ENCODE measurements around the gene PON2.

Gene PON2

DNA sequence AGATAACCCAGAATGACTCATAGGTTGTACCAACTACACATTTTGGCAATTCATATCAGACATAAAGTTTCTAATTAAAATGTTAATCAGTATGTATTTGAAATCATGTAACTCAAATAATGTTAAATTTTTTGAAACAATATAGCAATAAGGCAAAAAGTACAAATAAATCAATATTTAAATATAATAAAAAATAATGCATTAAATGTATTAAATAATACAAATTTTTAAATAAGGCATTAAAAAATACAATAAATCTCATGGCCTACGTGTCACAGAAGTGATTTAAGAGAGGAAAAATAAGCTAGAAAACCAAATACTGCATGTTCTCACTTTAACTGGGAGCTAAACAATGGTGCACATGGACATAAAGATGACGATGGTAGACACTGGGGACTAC lies 9.1 kb downstream of the PON2 start:
- in situ Hi-C loops (cut with MboI; ENCODE audit: low pct_unique_long_range_greater_than_20kb, low sequenced_read_pairs, unreplicated experiment): no loop called here
- TF ChIP-seq, protein P1, sequence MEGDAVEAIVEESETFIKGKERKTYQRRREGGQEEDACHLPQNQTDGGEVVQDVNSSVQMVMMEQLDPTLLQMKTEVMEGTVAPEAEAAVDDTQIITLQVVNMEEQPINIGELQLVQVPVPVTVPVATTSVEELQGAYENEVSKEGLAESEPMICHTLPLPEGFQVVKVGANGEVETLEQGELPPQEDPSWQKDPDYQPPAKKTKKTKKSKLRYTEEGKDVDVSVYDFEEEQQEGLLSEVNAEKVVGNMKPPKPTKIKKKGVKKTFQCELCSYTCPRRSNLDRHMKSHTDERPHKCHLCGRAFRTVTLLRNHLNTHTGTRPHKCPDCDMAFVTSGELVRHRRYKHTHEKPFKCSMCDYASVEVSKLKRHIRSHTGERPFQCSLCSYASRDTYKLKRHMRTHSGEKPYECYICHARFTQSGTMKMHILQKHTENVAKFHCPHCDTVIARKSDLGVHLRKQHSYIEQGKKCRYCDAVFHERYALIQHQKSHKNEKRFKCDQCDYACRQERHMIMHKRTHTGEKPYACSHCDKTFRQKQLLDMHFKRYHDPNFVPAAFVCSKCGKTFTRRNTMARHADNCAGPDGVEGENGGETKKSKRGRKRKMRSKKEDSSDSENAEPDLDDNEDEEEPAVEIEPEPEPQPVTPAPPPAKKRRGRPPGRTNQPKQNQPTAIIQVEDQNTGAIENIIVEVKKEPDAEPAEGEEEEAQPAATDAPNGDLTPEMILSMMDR (IDR thresholded peaks at IDR 0.05; ENCODE audit: extremely low read depth, insufficient read depth, missing control alignments): no peak
- DNase-seq (ENCODE audit: low spot score): no peak

DNA sequence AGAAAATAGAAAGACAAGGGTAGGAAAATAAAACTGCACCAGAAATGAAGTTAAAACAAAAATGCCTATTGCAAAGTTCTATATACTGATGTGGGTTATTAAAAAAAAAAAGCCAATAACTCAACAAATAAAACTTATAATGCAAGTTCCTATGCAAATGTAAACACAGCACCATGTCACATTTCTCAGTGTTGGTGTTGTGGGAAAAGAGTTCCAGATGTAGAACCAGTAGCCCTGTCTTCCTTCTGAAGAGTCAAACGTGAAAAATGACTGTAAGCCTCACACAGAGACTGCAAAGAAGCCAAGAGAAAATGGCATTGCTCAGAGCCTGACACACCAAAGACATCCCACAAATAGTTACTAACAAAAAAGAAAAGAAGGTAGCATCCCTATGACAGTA lies 10.1 kb downstream of the PON2 start:
- in situ Hi-C loops (cut with MboI; ENCODE audit: low pct_unique_long_range_greater_than_20kb, low sequenced_read_pairs, unreplicated experiment): no loop called here
- DNase-seq (ENCODE audit: low spot score): no peak
- TF ChIP-seq, protein P1 (IDR thresholded peaks at IDR 0.05; ENCODE audit: extremely low read depth, insufficient read depth, missing control alignments): no peak

DNA sequence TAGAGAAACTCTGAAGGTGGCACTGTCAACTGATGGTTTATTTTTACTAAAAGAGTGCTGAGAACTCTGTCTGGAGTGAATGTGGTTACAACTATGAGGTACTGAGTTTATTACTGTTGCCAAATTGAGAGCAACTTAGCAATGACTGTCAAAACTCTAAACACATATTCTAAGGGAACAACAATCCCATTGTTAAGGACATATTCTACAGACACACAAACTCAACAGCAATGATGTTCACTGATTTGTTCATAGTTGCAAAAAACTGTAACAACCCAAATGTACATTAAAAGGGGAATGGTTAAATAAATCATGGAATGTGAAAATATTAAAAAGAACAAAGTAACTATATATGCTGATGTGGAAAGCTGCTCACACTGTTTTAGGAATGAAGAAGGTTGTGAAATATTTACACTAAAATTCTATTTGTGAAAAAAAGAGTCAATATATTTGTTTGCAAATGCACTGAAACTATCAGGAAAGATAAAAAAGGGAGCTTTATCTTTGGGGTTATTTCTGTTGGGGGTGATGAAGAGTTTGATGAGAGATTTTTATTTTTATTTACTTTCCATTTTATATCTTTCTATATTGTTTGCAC lies 12.9 kb downstream of the PON2 start:
- in situ Hi-C loops (cut with MboI; ENCODE audit: low pct_unique_long_range_greater_than_20kb, low sequenced_read_pairs, unreplicated experiment): no loop called here
- TF ChIP-seq, protein P1 (IDR thresholded peaks at IDR 0.05; ENCODE audit: extremely low read depth, insufficient read depth, missing control alignments): no peak
- DNase-seq (ENCODE audit: low spot score): no peak

DNA sequence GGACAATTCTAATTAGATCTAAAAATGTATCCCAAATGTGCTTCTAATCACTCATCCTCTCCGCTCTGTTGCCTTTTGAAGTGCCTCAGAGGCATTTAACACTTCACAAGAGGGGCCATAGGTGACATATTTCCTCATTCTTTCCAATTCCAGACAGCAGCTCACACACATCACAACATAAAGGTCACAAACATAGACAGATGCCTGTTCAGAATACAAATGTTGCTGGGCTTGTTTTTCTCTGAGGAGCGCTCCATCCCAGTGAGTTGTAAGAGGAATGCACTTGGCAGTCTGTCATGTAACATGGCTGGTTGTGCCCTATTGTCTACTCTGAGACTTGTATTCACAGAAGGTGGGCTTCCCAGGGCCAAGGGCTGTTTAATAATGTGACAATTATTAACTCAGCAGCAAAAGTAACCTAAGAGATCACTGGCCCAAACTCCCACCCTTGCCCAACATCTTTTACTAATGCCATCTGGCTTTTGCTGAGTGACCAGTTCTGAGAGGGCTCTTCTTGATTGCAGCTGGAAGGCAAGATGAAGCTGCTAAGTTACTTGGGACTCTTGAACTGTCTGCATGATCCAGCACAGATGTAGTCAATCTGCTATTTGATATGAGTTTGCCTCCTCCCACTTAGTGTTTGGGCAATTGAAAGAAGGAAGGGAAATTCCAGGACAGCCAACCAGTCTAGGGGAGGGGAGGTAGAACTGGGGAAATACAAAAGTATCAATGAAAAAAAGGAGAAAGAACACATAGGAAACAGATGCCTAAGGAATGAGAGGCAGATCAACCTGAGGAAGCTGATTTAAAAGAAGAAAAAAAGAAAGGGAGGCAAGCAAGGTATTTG lies 13.6 kb downstream of the PON2 start:
- DNase-seq (ENCODE audit: low spot score): no peak
- TF ChIP-seq, protein P1 (IDR thresholded peaks at IDR 0.05; ENCODE audit: extremely low read depth, insufficient read depth, missing control alignments): no peak
- in situ Hi-C loops (cut with MboI; ENCODE audit: low pct_unique_long_range_greater_than_20kb, low sequenced_read_pairs, unreplicated experiment): no loop called here

DNA sequence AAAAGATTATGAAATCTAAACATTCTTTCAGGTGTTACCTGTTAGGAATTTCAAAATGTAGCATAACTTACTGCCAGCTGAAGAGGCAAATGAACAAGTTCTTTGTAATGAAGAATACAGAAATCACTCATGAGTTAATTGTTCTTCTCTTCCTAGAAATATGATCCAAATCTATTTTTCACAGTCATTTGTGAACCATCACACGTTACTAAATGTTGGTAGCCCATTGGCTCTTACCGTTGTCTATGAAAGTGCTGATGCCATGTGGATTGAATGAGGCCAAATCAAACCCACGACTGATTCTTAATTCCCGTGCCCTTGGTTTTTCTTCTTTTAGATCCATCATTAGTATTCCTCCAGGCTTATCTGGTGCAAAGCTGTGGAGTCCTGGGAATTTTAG lies 22.8 kb downstream of the PON2 start:
- in situ Hi-C loops (cut with MboI; ENCODE audit: low pct_unique_long_range_greater_than_20kb, low sequenced_read_pairs, unreplicated experiment): no loop called here
- DNase-seq (ENCODE audit: low spot score): no peak
- TF ChIP-seq, protein P1 (IDR thresholded peaks at IDR 0.05; ENCODE audit: extremely low read depth, insufficient read depth, missing control alignments): no peak

DNA sequence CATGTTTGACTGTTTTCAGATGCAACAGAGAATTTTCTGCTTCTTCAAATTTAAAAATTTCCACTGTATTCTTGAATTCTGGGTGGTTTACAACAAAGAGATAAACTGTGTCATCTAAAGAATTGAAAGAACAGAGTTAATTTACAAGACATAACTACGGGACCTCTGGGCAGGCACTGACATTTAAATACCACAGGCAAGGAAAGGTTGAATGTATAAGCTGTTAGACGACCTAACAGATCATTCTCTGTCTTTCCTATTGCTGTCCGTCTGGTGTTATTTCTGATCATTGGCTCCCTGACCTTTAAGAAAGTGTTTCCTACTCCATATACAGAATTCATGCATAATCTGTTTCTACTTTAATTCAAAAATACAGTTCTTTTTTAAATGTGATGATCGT lies 23.2 kb downstream of the PON2 start:
- in situ Hi-C loops (cut with MboI; ENCODE audit: low pct_unique_long_range_greater_than_20kb, low sequenced_read_pairs, unreplicated experiment): no loop called here
- DNase-seq (ENCODE audit: low spot score): no peak
- TF ChIP-seq, protein P1 (IDR thresholded peaks at IDR 0.05; ENCODE audit: extremely low read depth, insufficient read depth, missing control alignments): no peak
